GM19455 (cell line): Measurements from ENCODE around the gene MAP4.
A peak's percentile ranks its signal among the peaks of the same experiment; 100 is the strongest.
"Not testable (repeated sequence)": the region's sequence is repeated elsewhere in the genome, so short reads cannot be mapped to it uniquely, and the experiment has no call there.

Experiments
- ATAC-seq: cut with Tn5 transposase; IDR thresholded peaks from one replicate; pipeline ENCODE4 v1.9.1; 2021; ENCODE audit not compliant: unreplicated experiment

Gene MAP4

GRCh38 chr3:47847260-47847659 lies 169.0 kb downstream of the MAP4 start:
- ATAC-seq: no peak

GRCh38 chr3:47846880-47847248 lies 169.4 kb downstream of the MAP4 start:
- no peak for ATAC-seq

- ATAC-seq: no peak
Observed at GRCh38 chr3:47846186-47846879, 169.9 kb downstream of the MAP4 start.

GRCh38 chr3:47841786-47842349 lies 174.3 kb downstream of the MAP4 start:
- ATAC-seq: no peak

GRCh38 chr3:47838503-47838902 lies 177.7 kb downstream of the MAP4 start:
- no peak for ATAC-seq

GRCh38 chr3:47836986-47837385 lies 179.2 kb downstream of the MAP4 start:
- no peak for ATAC-seq

- ATAC-seq: not testable (repeated sequence)
Observed at GRCh38 chr3:47829482-47829881, 186.7 kb downstream of the MAP4 start.

GRCh38 chr3:47825590-47825989 lies 190.6 kb downstream of the MAP4 start:
- no peak for ATAC-seq

GRCh38 chr3:47824541-47825473 lies 191.4 kb downstream of the MAP4 start:
- peak; percentile 86 for ATAC-seq

GRCh38 chr3:47817609-47818008 lies 198.6 kb downstream of the MAP4 start:
- no peak for ATAC-seq

- ATAC-seq: no peak
Observed at GRCh38 chr3:47813551-47814177, 202.6 kb downstream of the MAP4 start.

- no peak for ATAC-seq
Observed at GRCh38 chr3:47804577-47804976, 211.6 kb downstream of the MAP4 start.

GRCh38 chr3:47803480-47804025 lies 212.7 kb downstream of the MAP4 start:
- no peak for ATAC-seq

- ATAC-seq: peak; percentile 88
Observed at GRCh38 chr3:47802734-47803479, 213.3 kb downstream of the MAP4 start, which contains the start of gene DHX30. TSS of gene DHX30 (plus strand) at chr3:47803138. CDS start at chr3:47810684, 7,546 bp downstream.
